Common myeloid progenitor, CD34-positive (primary cell): ENCODE measurements around the gene MVB12B.
A peak's percentile ranks its signal among the peaks of the same experiment; 100 is the strongest.

Experiments used
- CTCF ChIA-PET: fragments of 350-600 bp; sonication (Branson Sonifier 250); formaldehyde crosslinking; loops from one replicate; lab custom pipeline; 2021; ENCODE audit warnings: antibody characterized with exemption; lab: Charles Lee
- POLR2A ChIA-PET: fragments of 350-600 bp; sonication (Branson Sonifier 250); formaldehyde crosslinking; loops from one replicate; lab custom pipeline; 2021; ENCODE audit warnings: antibody characterized with exemption; lab: Charles Lee
- DNase-seq, 3 donors: peaks; one replicate each; pipeline versions ENCODE4 v3.0.0 to v3.0.0-alpha.2; 2013
- H3K27ac ChIP-seq, 2 experiments: 1 replicate in 1 of 2; 2 replicates in 1 of 2; pipeline ENCODE4 v1.7.0; 2013; ENCODE audit warnings: inconsistent platforms in 2 of 2, low read length in 2 of 2, mild to moderate bottlenecking in 2 of 2, low read depth in 1 of 2, moderate library complexity in 1 of 2; ENCODE audit not compliant: severe bottlenecking in 2 of 2, insufficient read depth in 1 of 2, poor library complexity in 1 of 2
- H3K27me3 ChIP-seq, 5 experiments: replicated peaks in 2 of 5; 1 replicate in 3 of 5; 2 replicates in 2 of 5; pipeline versions ENCODE4 v1.6.1 to v1.7.0; 2013; ENCODE audit warnings: low read length in 4 of 5, mild to moderate bottlenecking in 2 of 5, moderate library complexity in 2 of 5, inconsistent platforms in 1 of 5; ENCODE audit not compliant: insufficient read depth in 5 of 5, control insufficient read depth in 4 of 5
- H3K36me3 ChIP-seq, 4 experiments: 1 replicate in 2 of 4; 2 replicates in 2 of 4; pipeline versions ENCODE4 v1.6.1 to v1.7.0; 2013; ENCODE audit warnings: low read length in 3 of 4, control low read depth in 1 of 4, mild to moderate bottlenecking in 1 of 4; ENCODE audit not compliant: control insufficient read depth in 4 of 4, insufficient read depth in 4 of 4
- H3K4me1 ChIP-seq, 4 experiments: 1 replicate in 3 of 4; 2 replicates in 1 of 4; pipeline versions ENCODE4 v1.6.1 to v1.7.1; 2013; ENCODE audit warnings: low read length in 3 of 4, mild to moderate bottlenecking in 3 of 4, control low read depth in 1 of 4, inconsistent platforms in 1 of 4, moderate library complexity in 1 of 4; ENCODE audit not compliant: control insufficient read depth in 4 of 4, insufficient read depth in 4 of 4; ENCODE audit errors: control extremely low read depth in 1 of 4
- H3K4me3 ChIP-seq, 7 experiments: 1 replicate in 4 of 7; 2 replicates in 3 of 7; pipeline versions ENCODE4 v1.5.1 to v1.7.0; 2013; ENCODE audit warnings: mild to moderate bottlenecking in 7 of 7, low read length in 6 of 7, moderate library complexity in 6 of 7, inconsistent platforms in 2 of 7, low read depth in 2 of 7, control low read depth in 1 of 7; ENCODE audit not compliant: insufficient read depth in 4 of 7, control insufficient read depth in 1 of 7; ENCODE audit errors: extremely low read depth in 1 of 7
- H3K9me3 ChIP-seq, 5 experiments: 1 replicate in 4 of 5; 2 replicates in 1 of 5; pipeline versions ENCODE4 v1.6.1 to v1.7.1; 2013; ENCODE audit warnings: low read length in 4 of 5, mild to moderate bottlenecking in 2 of 5, inconsistent platforms in 1 of 5, low read depth in 1 of 5, moderate library complexity in 1 of 5; ENCODE audit not compliant: control insufficient read depth in 4 of 5, insufficient read depth in 2 of 5; ENCODE audit errors: control extremely low read depth in 1 of 5
- WGBS: methylation state at CpG from one replicate; pipeline ENCODE4 v1.1.5; 2013; ENCODE audit not compliant: insufficient coverage; 5-methylcytosine and 5-hydroxymethylcytosine counted together

MVB12B gene

GRCh38 chr9:126366366-126367011 lies 39.9 kb downstream of the MVB12B start:
- no peaks in the 10 kb centered on the region for H3K4me1 ChIP-seq
- 94% methylated on average over 11 of the region's 13 CpGs for WGBS
- H3K36me3 ChIP-seq = peaks cover 0 to 4% (median 1%) of the 10 kb centered on the region in 4 experiments
- peaks cover 0 to 17% (median 4%) of the 10 kb centered on the region in 5 experiments for H3K9me3 ChIP-seq
- H3K27ac ChIP-seq = no peak overlapping the region
- POLR2A ChIA-PET = no interaction called here
- DNase-seq = no peak
- no peak overlapping the region for H3K4me3 ChIP-seq
- no peaks in the 10 kb centered on the region for H3K27me3 ChIP-seq
- CTCF ChIA-PET = interaction anchor here (1.0 to 2.4 kb wide), 4 partner anchors 9 to 54 kb away, joined by 3 to 6 read pairs (median 4); no protein-coding TSS in a partner anchor

GRCh38 chr9:126367139-126367538 lies 40.5 kb downstream of the MVB12B start:
- CTCF ChIA-PET = interaction anchor here (1.0 to 1.6 kb wide), 5 partner anchors 9 to 55 kb away, joined by 3 to 5 read pairs (median 4); no protein-coding TSS in a partner anchor
- 92% methylated on average over 13 of the region's 13 CpGs for WGBS

DNA sequence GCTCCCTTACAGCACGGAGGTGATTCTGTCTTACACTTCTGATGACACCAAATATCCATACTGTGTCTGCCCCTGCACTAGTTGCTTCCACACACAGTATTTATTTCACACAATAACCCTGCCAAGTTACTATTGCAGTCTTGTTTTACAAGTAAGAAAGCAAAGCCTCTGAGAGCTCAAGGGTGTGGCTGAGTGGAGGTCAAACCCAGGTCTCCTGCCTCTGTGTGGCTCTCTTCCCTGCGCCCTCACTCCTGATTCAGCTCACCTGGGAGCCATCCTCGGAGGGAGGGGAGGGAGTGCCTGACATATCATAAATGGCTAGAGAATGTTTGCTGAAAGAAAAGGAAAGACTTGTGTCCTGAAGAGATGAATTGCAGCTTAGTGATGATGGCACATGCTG lies 41.0 kb downstream of the MVB12B start:
- ChIA-PET CTCF (interaction anchor here (1.0 to 1.6 kb wide), 5 partner anchors 10 to 56 kb away, joined by 3 to 5 read pairs (median 4); no protein-coding TSS in a partner anchor), POLR2A (no interaction called here)
- DNase-seq = no peak
- 92% methylated on average over 2 of the region's 3 CpGs for WGBS
- no peak overlapping the region for H3K4me3 ChIP-seq
- H3K36me3 ChIP-seq = peaks cover 0 to 4% (median 1%) of the 10 kb centered on the region in 4 experiments
- H3K27ac ChIP-seq = no peak overlapping the region
- peaks cover 0 to 11% (median 0%) of the 10 kb centered on the region in 5 experiments for H3K9me3 ChIP-seq
- peaks cover 2 to 5% (median 4%) of the 10 kb centered on the region in 4 experiments for H3K4me1 ChIP-seq
- H3K27me3 ChIP-seq = no peaks in the 10 kb centered on the region

More at GRCh38 chr9:126367139-126367538, 40.5 kb downstream of the MVB12B start:
- Histone ChIP-seq H3K27me3 (no peaks in the 10 kb centered on the region), H3K4me1 (peaks cover 0 to under 1% (median 0%) of the 10 kb centered on the region in 4 experiments), H3K4me3 (no peak overlapping the region), H3K9me3 (peaks cover 0 to 15% (median 4%) of the 10 kb centered on the region in 5 experiments), H3K36me3 (peaks cover 0 to 4% (median 1%) of the 10 kb centered on the region in 4 experiments), H3K27ac (no peak overlapping the region)
- POLR2A ChIA-PET = no interaction called here
- no peak for DNase-seq

DNA sequence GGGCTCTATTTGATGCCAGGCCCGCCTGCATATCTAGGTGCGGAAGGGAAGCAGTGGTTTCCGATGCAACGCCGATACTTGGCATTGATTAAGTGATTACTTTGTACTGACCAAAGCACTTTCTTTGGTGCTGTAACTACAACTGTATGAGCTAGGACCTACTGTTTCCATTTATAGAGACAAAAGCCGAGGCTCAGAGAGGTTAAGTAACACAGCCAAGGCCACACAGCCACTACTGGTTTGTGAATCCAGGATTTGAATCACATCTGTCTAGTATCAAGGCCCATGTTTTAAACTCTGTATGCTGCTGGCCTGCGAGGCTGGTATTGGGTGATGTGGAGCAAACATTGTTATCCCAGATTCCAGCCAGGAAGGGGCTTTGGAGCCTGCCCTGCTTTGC lies 41.4 kb downstream of the MVB12B start:
- CTCF ChIA-PET = interaction anchor here (1.5 to 1.6 kb wide), 4 partner anchors 11 to 53 kb away, joined by 4 to 5 read pairs (median 4); no protein-coding TSS in a partner anchor
- no peak overlapping the region for H3K27ac ChIP-seq
- H3K9me3 ChIP-seq = peaks cover 0 to 10% (median 0%) of the 10 kb centered on the region in 5 experiments
- H3K4me3 ChIP-seq = no peak overlapping the region
- H3K27me3 ChIP-seq = no peaks in the 10 kb centered on the region
- H3K4me1 ChIP-seq = peaks cover 4 to 9% (median 7%) of the 10 kb centered on the region in 4 experiments
- DNase-seq = no peak
- H3K36me3 ChIP-seq = peaks cover 0 to 4% (median 1%) of the 10 kb centered on the region in 4 experiments
- WGBS = 97% methylated on average over 7 of the region's 7 CpGs
- POLR2A ChIA-PET = no interaction called here

DNA sequence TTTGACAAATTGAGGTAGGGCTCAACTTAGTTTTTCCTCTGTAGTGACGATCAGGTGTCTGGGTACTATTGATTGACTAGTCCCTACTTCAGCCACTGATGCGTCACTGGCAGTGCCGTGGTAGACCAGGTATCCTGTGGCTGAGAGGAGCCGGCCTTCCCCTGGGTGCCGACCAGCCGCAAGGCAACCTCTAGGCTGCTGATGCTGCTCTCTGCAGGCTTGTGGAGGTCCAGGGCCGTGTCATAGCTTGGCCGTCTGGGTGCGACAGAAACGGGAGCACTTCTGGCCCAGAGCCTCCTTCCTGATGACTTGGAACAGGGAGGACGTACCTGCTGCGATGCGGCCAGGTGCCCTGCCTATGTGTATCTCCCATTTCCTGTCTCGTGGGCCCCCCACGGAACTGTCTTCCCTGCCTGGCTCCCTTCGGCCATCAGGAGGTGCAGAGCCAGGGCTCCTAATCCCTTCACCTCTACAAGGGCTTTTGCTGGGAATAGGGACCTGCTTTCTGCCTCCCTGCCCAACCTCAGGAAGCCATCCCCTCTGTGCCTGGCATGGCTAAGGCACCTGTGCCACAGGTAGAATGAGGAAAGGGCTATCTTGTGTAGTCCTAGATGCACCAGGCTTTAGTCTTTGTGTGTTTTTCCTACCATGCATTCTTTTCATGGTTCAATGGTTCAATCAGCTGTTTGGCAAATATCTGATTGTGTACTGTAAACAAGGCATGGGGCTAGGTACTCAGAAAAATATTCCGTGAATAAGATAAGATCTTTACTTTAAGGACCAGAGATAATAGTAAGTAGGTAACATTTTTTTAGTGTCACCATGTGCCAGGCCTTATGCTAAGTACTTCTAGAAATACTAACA lies 44.6 kb downstream of the MVB12B start:
- no peak for DNase-seq
- Histone ChIP-seq H3K36me3 (peaks cover 0 to 4% (median 0%) of the 10 kb centered on the region in 4 experiments), H3K9me3 (no peaks in the 10 kb centered on the region), H3K27ac (no peak overlapping the region), H3K4me3 (no peak overlapping the region), H3K27me3 (no peaks in the 10 kb centered on the region), H3K4me1 (peaks cover 15 to 40% (median 24%) of the 10 kb centered on the region in 4 experiments)
- ChIA-PET CTCF (interaction anchor here (1.8 kb wide), 1 partner anchor 11 kb away, joined by 5 read pairs; no protein-coding TSS in a partner anchor), POLR2A (no interaction called here)
- WGBS = 98% methylated on average over 15 of the region's 17 CpGs

GRCh38 chr9:126372716-126373115 lies 46.1 kb downstream of the MVB12B start:
- H3K27ac ChIP-seq = peak overlapping the region in 1 of 2 experiments; percentile 8

More at GRCh38 chr9:126372716-126373115, 46.1 kb downstream of the MVB12B start:
- Histone ChIP-seq H3K4me3 (no peak overlapping the region), H3K9me3 (no peaks in the 10 kb centered on the region), H3K36me3 (peaks cover 0 to 4% (median 0%) of the 10 kb centered on the region in 4 experiments), H3K27me3 (no peaks in the 10 kb centered on the region), H3K4me1 (peaks cover 15 to 48% (median 25%) of the 10 kb centered on the region in 4 experiments)
- no peak for DNase-seq
- POLR2A ChIA-PET = interaction anchor here (1.1 kb wide), 1 partner anchor 34 kb away, joined by 3 read pairs; no protein-coding TSS in a partner anchor
- CTCF ChIA-PET = interaction anchor here (1.8 kb wide), 1 partner anchor 13 kb away, joined by 5 read pairs; no protein-coding TSS in a partner anchor
- WGBS = 54% methylated on average over 4 of the region's 6 CpGs
